ENCODE data around the gene CCAR1. TPM values are rescaled to one million over a fixed set of nuclear protein-coding genes. Genes with fewer than 3 reads are reported as not detected.
"Not testable (repeated sequence)": the region's sequence is repeated elsewhere in the genome, so short reads cannot be mapped to it uniquely, and the experiment has no call there.

CCAR1 gene
- polyA plus RNA-seq, 1 experiment = 69.9 TPM

GRCh38 chr10:68727146-68727545 is 6.1 kb downstream of the CCAR1 start:
- POLR2A ChIA-PET = interaction anchor here (0.6 kb wide), 1 partner anchor 23 kb away, joined by 6 read pairs; no protein-coding TSS in a partner anchor
- no peak for DNase-seq (ENCODE audit: low read depth, low spot score)
- CTCF ChIA-PET = no interaction called here
- H3K4me3 ChIP-seq (ENCODE audit: low read depth, low read length) = no peak overlapping the region
- no peaks in the 10 kb centered on the region for H3K9me3 ChIP-seq (ENCODE audit: control insufficient read depth, insufficient read depth, low read length)
- no peaks in the 10 kb centered on the region for H3K27me3 ChIP-seq (ENCODE audit: control insufficient read depth, insufficient read depth, low read length)
- TF ChIP-seq, protein P1, sequence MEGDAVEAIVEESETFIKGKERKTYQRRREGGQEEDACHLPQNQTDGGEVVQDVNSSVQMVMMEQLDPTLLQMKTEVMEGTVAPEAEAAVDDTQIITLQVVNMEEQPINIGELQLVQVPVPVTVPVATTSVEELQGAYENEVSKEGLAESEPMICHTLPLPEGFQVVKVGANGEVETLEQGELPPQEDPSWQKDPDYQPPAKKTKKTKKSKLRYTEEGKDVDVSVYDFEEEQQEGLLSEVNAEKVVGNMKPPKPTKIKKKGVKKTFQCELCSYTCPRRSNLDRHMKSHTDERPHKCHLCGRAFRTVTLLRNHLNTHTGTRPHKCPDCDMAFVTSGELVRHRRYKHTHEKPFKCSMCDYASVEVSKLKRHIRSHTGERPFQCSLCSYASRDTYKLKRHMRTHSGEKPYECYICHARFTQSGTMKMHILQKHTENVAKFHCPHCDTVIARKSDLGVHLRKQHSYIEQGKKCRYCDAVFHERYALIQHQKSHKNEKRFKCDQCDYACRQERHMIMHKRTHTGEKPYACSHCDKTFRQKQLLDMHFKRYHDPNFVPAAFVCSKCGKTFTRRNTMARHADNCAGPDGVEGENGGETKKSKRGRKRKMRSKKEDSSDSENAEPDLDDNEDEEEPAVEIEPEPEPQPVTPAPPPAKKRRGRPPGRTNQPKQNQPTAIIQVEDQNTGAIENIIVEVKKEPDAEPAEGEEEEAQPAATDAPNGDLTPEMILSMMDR (IDR thresholded peaks at IDR 0.05; ENCODE audit: low read depth, low read length) = no peak
- H3K27ac ChIP-seq (ENCODE audit: low read depth, low read length) = no peak overlapping the region

GRCh38 chr10:68732651-68733050 is 11.6 kb downstream of the CCAR1 start:
- TF ChIP-seq, protein P1 (IDR thresholded peaks at IDR 0.05; ENCODE audit: low read depth, low read length) = no peak
- H3K4me3 ChIP-seq (ENCODE audit: low read depth, low read length) = no peak overlapping the region
- DNase-seq (ENCODE audit: low read depth, low spot score) = no peak
- H3K9me3 ChIP-seq (ENCODE audit: control insufficient read depth, insufficient read depth, low read length) = no peaks in the 10 kb centered on the region
- ChIA-PET CTCF (no interaction called here), POLR2A (no interaction called here)
- no peaks in the 10 kb centered on the region for H3K27me3 ChIP-seq (ENCODE audit: control insufficient read depth, insufficient read depth, low read length)
- no peak overlapping the region for H3K27ac ChIP-seq (ENCODE audit: low read depth, low read length)

- ChIA-PET CTCF (no interaction called here), POLR2A (interaction anchor here (0.6 kb wide), 1 partner anchor 41 kb away, joined by 3 read pairs; no protein-coding TSS in a partner anchor)
- H3K4me3 ChIP-seq (ENCODE audit: low read depth, low read length) = no peak overlapping the region
- no peak overlapping the region for H3K27ac ChIP-seq (ENCODE audit: low read depth, low read length)
- TF ChIP-seq, protein P1 (IDR thresholded peaks at IDR 0.05; ENCODE audit: low read depth, low read length) = no peak
- H3K27me3 ChIP-seq (ENCODE audit: control insufficient read depth, insufficient read depth, low read length) = no peaks in the 10 kb centered on the region
- H3K9me3 ChIP-seq (ENCODE audit: control insufficient read depth, insufficient read depth, low read length) = no peaks in the 10 kb centered on the region
- DNase-seq (ENCODE audit: low read depth, low spot score) = no peak
Measured at GRCh38 chr10:68734349-68734748, 13.3 kb downstream of the CCAR1 start.

DNA sequence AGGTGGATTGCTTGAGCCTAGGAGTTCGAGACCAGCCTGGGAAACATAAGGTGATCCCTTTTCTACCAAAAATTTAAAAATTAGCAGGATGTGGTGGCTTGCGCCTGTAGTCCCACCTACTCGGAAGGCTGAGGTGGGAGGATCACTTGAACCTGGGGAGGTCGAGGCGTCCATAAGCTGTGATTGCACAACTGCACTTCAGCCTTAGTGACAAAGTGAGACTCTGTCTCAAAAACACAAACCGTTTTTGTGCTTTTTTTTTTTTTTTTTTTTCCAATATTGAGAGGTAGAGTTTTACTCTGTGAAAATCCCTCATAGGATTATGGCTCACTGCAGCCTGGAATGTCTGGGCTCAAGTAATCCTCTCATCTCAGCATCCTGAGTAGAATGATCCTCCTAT is 14.1 kb downstream of the CCAR1 start:
- POLR2A ChIA-PET = interaction anchor here (0.6 to 0.7 kb wide), 2 partner anchors 40 to 347 kb away, joined by 3 to 7 read pairs; no protein-coding TSS in a partner anchor
- Histone ChIP-seq H3K4me3 (ENCODE audit: low read depth, low read length) (no peak overlapping the region), H3K27ac (ENCODE audit: low read depth, low read length) (no peak overlapping the region), H3K9me3 (ENCODE audit: control insufficient read depth, insufficient read depth, low read length) (no peaks in the 10 kb centered on the region), H3K27me3 (ENCODE audit: control insufficient read depth, insufficient read depth, low read length) (no peaks in the 10 kb centered on the region)
- CTCF ChIA-PET = no interaction called here
- DNase-seq (ENCODE audit: low read depth, low spot score) = no peak
- TF ChIP-seq, protein P1 (IDR thresholded peaks at IDR 0.05; ENCODE audit: low read depth, low read length) = no peak

DNA sequence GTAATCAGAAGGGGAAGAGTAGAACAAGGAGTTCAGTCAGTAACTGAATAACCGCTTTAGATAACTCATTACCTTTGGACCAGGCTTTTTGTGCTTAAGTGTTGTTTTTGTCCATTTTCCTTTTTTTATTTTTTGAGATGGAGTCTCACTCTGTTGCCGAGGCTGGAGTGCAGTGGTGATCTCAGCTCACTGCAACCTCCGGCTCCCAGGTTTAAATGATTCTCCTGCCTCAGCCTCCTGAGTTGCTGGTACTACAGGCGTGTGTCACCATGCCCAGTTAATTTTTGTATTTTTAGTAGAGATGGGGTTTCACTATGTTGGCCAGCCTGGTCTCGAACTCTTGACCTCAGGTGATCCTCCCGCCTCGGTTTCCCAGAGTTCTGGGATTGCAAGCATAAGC is 14.7 kb downstream of the CCAR1 start:
- POLR2A ChIA-PET; DNase-seq (ENCODE audit: low read depth, low spot score); H3K9me3 ChIP-seq (ENCODE audit: control insufficient read depth, insufficient read depth, low read length); H3K27ac ChIP-seq (ENCODE audit: low read depth, low read length); H3K4me3 ChIP-seq (ENCODE audit: low read depth, low read length); CTCF ChIA-PET; H3K27me3 ChIP-seq (ENCODE audit: control insufficient read depth, insufficient read depth, low read length): not testable (repeated sequence)

DNA sequence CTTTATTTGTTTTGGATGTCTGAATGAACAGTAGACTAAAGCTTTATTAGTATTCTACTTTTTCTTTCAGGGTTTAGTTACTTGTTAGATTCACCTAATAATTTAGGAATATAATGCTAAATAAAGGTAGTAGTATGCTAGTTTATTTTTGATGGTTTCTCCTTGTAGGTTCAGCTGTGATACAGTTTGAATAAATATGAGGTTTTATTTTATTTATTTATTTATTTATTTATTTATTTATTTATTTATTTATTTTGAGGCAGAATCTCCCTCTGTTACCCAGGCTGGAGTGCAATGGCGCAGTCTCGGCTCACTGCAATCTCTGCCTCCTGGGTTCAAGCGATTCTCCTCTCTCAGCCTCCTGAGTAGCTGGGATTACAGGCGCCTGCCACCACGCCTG is 19.6 kb downstream of the CCAR1 start:
- H3K27me3 ChIP-seq (ENCODE audit: control insufficient read depth, insufficient read depth, low read length); H3K27ac ChIP-seq (ENCODE audit: low read depth, low read length); H3K9me3 ChIP-seq (ENCODE audit: control insufficient read depth, insufficient read depth, low read length); DNase-seq (ENCODE audit: low read depth, low spot score); H3K4me3 ChIP-seq (ENCODE audit: low read depth, low read length); CTCF ChIA-PET: not testable (repeated sequence)
- POLR2A ChIA-PET = interaction anchor here (0.6 kb wide), 1 partner anchor 104 kb away, joined by 7 read pairs; no protein-coding TSS in a partner anchor

Data from AG04450 (cell line).